Stimulated activated CD4-positive, alpha-beta T cell treated with anti-CD3 and anti-CD28 coated beads, Interleukin-15, amount 100 ng/mL, for 1 hour (primary cell): ENCODE measurements around the gene ATP8B3.

Experiments
- DNase-seq, 2 donors: peaks; one replicate each; pipeline ENCODE4 v3.0.0-alpha.2; 2020; ENCODE audit warnings: low read depth in 1 of 2, low spot score in 1 of 2

Gene ATP8B3

DNA sequence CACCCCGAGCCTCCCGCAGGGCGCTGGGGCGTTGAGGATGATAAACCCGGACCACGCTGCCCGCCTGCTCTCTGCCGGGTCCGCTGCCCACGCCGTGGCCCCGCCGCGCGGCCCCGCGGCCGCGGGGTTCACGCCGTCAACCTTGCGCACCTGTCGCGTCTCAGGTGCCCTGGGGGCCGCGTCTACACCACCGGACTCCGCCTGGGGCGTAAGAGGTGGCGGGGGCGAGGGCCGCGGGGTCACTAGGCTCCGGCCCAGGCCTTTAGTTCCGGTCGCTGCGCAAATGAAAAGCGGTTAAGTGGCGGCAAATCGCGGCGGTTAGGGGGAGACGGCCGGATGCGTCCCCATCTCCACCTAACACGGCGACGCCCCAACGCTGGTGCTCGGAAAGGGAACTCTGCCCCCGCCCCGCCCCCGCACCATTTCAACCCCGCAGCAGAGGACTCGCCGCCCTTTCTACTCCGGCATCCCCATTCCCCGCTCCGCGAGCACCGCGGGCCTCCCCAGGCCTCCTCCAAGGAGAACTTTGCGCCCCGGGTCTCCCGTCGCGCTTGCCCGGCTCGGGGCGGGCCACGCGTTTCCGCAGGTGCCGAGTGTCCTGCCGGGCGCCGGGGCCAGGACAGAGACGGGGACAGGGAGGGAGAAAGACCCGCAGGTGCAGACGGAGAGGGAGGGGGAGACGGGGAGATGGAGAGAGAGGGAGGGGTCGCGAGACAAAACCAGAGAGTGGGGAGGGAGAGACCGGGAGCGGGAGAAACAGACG, 54.4 kb downstream of the ATP8B3 start:
- no peak for DNase-seq

DNA sequence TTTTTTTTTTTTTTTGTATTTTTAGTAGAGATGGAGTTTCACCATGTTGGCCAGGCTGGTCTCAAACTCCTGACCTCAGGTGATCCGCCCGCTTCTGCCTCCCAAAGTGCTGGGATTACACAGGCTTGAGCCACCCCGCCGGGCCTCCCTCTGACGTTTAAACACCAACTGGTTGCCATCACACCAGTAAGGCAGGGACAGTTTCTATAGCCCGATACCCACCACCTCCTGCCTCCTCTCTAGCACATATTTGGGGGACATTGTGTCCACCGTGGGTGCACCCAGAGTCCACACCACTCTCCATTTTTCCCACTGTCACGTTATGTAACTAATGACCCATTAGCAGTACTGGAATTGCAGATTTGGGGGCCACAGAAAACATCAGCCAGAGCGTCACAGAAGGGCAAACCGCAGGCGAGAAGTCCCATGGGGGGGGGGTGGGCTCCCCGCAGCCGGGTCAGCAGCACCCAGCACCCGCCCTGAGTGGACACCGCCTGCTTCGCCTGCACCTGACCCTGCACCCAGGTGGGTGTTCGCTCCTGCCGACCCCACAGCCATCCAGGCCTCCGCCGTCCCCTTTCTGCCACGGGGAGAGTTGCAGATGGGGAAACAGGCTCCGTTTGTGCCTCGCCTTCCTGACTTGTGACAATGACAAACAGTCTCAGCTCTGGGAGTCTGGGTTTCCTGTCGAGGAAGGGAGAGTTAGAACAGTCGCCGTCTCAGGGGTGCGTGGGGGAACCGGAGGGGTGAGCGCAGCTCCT, 55.2 kb downstream of the ATP8B3 start:
- DNase-seq, result no peak

DNA sequence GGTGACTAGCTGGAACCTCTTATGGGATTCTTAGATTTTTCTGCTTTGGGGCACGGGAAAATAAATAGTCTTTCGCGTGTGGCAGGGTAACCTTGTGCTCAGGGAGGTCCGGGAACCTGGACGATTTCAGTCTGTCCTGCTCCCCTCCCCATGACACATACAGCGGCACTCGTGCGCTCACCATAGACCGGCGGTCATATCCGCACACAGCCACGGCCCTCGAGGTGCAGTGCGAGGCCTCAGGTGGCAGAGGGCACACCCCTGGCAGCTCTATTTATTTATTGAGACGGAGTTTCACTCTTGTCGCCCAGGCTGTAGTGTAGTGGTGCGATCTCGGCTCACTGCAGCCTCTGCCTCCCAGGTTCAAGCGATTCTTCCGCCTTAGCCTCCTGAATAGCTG, 55.8 kb downstream of the ATP8B3 start:
- DNase-seq, result no peak

DNA sequence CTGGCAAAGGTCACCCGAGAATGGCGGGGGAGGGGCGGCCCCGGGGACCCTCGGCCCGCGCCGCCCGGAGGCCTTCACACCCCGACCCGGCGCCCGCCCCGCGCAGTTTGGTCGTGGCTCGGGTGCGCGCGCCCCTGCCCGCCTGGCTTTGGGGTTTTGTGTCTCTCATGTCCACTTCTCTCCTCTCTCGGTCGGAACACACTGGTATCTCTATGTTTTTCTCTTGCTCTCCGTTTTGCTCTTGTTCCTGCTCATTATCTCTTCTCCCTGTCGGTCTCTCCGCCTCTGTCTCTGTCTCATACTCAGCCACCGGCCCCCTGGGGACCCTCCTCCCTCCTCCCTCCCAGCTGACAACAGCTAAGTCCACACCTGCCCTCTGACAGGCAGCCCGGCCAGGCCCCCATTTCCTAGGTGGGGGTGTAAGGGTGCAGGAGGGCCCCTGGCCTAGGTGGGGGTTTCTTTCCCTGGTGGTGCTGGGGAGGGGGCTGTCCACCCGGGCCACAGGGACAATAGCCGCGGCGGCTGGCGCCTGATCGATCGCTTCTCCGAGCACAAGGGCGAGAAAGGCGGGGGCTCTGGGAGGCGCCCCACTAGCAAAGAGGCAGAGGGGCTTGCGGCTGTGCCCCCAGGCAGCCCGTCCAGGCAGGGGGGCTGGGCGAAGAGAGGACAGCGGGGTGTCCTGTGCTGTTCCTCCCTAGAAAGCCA, 56.5 kb downstream of the ATP8B3 start:
- no peak for DNase-seq

DNA sequence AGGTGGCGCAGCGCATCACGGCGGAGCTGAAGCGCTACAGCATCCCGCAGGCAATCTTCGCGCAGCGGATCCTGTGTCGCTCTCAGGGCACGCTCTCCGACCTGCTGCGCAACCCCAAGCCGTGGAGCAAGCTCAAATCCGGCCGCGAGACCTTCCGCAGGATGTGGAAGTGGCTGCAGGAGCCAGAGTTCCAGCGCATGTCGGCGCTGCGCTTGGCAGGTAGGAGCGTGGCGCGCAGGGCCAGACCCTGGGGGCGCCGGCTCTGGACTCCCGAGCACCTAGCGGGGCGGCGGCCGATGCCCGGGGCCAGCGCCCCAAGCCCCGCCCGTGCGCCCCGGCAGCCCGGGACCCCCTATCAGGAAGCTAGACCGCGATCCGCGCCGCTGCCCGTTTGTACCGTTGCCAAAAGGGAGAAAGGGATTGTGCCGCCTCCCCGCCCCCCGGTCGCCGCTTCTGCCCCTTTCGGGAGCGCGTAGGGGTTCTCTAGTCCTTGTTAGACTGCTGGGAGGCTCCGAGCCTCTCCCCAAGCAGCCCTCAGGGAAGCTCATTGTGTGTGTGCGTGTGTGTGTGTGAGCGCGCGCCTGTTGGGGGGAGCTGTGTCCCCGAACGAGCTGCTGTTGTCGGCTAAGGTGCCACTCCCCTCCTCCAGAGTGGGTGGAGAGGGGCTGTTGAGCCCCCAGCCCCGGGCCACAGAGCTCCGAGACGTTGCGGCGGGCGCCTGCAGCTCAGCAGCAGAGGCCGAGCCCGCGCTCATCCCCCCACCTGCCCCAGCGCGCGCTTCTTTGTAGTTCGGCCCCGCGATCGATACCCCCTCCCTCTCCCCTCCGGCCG, 57.2 kb downstream of the ATP8B3 start:
- DNase-seq, result no peak

DNA sequence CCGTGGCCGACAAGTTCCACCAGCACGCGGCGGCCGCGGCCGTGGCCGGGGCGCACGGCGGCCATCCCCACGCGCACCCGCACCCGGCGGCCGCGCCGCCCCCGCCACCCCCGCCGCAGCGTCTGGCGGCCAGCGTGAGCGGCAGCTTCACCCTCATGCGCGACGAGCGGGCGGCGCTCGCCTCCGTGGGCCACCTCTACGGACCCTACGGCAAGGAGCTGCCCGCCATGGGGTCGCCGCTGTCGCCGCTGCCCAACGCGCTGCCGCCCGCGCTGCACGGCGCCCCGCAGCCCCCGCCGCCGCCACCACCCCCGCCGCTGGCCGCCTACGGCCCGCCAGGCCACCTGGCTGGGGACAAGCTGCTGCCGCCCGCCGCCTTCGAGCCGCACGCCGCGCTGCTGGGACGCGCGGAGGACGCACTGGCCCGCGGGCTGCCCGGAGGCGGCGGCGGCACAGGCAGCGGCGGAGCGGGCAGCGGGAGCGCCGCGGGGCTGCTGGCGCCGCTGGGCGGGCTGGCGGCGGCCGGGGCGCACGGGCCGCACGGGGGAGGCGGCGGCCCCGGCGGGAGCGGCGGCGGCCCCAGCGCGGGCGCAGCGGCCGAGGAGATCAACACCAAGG, 57.9 kb downstream of the ATP8B3 start:
- no peak for DNase-seq

DNA sequence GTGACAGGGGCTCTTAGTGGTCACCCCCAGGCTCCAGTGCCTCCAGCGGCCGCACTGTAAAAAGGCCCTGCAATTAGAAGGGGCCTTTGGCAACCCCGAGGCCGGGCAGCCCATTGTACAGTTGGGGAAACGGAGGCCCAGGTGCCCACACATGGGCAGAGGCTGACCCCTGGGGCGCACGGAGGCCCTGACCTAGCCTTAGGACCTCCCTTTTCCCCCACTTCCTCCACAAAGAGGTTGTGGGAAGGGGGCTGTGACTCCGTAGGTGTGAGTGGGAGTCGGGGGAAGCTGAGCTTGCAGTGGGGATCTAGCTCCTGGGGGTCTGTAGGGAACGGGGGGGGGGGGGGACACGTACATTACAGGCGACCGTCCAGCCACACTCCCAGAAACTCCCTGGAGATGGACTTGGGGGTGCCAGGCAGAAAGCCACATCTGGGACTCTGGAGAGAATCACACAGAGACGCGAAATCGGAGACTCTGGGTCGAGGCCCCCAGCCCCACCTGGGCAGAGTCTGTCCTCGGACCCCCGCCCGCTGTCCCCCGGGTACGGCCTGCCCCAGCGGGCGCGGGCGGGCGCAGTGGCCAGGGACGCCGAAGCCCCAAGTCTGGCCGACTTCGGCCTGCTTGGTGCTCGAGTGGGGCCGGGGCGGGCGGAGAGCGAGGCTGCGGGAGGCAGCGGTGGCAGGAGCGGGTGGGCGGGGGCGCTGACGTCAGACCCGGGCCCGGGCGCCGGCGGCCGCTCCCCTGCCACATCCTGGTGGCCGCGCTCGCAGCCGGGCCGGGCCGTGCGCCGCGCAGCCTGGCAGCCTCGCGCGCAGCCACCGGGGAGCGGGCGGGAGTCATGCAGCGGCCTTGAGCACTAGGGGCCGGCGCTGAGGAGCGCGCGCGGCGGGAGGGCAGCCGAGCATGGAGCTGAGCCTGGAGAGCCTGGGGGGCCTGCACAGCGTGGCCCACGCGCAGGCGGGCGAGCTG, 59.0 kb downstream of the ATP8B3 start, which contains the start of gene ONECUT3:
ONECUT3 (plus strand) TSS at position 750 of the 972 bp plus-strand sequence; CDS start at position 907, 157 bp downstream.
- no peak for DNase-seq

DNA sequence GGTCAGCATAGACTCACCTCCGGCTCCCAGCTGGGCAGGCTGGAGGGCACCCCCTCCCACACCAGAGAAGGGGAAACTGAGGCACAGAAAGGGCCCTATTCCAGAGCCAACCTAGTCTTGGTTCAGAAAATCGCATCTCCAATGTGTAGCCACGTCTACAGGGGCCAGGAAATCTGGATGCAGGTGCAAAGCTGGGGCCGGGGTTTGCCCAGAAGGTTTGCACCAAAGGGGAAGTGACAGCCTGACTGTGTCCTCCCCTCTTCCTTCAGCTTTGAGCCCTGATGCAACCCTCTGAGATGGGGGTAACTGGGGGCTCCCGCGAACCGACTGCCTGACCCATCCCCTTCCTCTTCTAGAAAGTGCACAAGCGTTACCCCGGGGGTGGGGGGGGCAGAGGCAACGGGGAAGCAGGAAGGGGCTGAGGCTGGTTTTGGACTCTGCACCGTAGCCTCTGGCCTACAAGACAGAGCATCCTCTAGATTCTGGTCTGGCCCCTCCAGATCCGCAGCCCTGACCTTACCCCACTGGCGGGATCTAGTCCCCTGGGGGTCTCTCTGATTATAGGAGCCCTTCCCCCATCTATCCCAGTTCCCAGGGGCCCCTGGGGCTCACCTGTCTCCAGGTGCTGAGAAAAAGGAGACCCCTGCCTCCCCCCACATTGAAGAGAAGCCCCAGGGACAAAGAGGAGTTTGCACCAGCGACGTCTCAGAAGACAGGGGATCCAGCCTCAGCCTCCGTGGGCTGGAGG, 59.9 kb downstream of the ATP8B3 start:
- no peak for DNase-seq

DNA sequence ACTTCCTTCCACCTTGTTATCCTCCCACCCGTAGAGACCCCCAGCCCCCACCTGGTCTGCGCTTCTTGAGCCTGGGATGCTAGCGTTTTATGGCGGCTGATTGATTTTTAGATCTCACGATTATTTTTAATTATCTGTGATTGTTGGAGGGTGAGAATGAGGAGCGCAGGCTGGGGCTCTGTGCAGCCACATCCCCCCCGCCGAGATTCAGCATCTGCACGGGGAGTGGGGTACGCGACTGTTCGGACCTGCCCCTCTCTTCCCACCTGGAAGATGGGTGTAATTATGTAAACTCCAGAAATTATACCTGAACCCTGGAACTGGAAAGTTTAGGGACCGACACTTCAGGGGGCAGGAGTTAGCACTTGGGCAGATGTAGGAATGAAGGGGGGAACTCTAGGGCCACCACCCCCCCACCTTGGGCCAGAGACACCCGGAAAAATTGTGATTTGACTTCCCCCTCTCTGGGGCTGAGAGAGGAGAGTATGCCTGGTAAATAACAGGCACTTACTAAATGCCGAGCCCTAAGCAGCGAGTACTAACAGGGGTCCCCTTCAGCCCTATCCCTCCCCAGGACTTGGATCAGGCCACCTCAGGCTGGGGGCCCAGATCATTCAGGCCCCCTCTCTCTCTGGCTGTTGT, 60.6 kb downstream of the ATP8B3 start:
- DNase-seq, result no peak

DNA sequence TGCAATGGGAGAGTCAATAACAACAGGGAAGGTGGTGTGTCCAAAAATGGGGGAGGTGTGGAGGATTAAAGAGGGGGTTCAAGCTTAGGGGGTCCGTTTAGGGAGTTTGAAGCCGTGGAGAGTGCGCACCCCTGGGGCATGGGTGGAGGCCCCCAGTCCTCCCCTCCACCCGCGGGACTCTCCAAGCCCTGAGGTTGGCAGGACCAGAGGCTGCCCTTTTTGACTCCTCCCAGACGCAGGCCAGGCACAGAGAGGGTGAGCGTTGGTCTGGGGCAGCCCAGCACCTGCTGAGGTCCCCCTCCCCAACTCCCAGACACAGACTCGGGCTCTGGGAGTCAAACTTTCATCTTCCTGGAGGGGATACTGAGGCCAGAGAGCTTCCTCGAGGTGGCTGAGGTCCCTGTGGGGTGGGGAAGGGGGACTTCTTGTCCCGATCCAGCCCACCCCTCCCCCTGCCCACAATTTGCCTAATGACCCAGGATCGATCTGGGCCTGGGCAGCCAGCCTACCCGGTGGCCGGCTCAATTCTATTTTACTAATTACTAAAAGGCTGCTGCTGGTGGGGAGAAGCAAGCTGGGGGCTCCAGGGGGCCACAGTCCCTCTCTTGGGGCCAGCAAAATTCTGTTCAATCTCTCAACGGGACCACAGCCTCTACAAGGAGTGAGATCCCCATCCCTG, 61.6 kb downstream of the ATP8B3 start:
- no peak for DNase-seq

DNA sequence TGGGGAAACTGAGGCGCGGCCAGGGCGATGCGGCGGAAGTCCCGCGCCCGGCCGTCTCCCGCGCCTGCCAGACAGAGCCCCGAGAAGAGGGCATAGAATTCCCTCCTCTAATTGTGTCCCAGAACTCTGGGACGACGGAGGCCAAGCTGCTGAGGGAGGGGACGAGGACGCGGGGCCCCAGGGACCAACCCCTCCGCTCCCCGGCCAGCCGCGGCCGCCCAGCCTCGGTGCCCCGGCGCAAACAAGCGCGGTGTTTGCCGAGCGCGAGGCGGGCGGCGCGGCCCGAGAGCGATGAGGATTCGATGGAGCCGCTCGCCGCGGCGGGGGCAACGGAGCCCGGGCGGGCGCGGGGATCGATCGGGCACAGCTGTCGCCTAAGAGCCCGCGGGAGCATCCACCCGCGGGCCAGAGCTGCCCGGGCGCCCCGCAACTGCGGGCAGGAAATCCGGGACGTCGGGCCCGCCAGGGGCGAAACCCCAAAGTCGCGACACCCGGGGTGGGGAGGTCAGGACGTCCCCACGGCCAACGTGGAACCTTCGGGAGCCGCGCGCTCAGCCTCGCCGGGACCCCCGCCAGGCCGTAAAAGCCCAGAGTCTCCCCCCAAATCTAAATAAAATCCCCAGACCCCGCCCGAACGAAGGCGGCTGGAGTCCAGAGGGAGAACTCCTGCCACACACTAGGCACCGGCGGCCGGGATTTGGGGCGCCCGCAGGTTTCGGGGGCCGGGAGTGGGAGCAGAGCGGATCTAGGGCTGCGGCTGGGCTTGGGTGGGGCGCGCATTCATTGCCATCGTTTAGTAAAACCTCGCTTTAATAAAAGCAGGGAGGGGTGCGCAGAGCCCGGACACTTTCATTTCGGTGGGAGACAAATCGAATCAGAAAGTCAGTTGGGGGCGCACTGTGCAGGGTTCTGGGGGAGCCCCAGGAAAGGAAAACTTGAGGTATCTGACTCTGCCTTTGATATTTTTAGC, 62.4 kb downstream of the ATP8B3 start:
- DNase-seq, result no peak

DNA sequence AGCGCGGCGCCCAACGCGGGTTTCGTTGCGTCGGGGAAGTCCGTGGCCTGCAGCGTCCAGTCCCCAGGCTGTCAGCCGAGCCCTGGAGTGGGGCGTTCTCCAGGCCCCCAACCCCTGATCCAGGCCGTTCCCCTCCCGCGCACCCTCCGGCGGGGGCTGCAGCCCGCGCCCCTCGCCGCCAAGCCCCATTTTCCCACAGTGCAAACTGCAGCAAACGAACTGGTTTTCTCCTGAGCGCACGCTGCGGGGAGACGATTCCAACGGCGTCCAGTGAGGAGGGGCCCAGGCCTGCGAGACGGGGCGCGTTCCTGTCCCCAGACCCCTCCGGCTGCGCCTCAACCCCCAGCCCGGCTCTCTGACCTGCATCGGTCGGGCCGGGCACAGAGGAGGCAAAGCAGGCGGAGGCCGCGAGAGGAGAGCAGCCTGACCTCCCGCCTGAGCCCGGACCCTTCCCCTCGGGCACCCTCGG, 63.2 kb downstream of the ATP8B3 start:
- no peak for DNase-seq

DNA sequence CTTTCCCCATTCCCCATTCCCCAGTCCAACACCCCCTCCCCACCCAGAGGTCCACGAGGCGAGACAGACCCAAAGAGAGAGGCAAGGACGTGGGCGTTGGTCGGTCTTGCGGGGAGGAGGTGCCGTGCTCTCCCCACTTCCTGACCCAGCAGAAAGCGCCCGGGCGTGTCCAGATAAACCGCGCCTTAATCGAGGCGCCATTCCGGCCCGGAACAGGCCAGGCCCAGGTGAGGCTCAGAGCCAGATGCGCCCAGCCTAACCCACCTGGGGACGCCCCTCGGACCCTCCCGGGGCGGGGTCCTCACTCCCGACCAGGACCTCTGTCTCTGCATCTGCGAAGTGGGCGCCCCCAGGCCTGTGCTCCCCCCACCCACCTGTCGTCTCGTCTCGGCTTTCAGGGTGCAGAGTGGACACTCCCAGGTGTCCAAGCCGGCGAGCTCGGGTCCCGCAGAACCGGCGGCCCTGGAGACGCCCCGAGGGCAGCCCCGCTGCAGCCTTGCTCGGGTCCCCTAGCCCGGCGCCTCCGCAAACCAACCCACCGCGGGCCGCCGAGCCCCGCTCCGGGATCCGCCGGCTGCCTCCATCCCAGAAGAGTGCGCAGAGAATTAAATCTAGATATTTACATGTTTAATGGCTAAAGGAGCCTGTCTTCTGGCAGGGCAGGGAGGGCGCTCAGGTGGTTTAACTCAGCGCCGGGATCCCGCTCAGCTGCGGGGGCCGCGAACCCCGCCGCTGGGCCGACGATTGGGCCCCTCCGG, 63.8 kb downstream of the ATP8B3 start:
- no peak for DNase-seq

DNA sequence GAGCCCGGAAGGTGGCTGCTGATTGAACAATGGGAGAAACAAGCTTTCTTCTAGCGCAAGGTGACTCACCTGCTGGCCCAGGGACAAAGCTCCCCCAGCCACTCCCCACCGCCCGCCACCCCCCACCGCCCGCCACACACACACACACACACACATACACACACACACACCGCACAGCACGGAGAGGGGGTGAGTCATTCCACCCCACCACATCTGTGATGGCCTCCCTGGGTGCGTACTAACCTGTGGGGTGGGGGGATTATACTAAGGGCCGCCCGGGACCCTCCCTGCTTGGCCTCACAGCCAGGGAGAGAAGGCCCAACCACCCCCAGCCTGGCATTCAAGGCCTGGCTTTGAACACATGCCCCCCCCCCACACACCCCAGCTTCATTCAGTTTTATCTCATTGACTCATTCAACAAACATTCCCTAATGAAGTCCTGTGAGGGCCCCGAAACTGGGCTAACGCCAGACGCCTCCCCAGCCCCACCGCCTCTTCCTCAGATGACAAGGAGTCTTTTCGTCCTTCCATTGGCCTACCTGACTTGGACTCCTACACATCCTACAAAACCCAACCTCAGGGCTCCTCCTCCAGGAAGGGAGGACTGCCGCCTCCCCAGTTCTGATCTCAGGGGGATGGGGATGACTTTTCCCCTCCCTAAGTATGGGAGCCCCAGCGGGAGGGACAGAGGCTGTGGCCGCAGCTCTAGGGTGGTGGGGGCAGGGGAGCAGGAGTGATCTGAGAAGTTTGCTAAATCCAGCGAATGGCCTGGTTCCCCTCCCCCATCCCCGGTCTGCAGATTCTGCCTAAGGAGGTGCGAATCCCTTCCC, 64.6 kb downstream of the ATP8B3 start:
- peak in 1 of 2 donors; percentile 14 for DNase-seq
